ENCODE measurements around the gene KRT16. TPM values are rescaled to one million over a fixed set of nuclear protein-coding genes. Genes with fewer than 3 reads are reported as not detected.
"Not testable (repeated sequence)": the region's sequence is repeated elsewhere in the genome, so short reads cannot be mapped to it uniquely, and the experiment has no call there.

Gene KRT16
- total RNA-seq, 4 donors from 2014 or later = 1.1 to 78.8 (median 13.5) TPM

DNA sequence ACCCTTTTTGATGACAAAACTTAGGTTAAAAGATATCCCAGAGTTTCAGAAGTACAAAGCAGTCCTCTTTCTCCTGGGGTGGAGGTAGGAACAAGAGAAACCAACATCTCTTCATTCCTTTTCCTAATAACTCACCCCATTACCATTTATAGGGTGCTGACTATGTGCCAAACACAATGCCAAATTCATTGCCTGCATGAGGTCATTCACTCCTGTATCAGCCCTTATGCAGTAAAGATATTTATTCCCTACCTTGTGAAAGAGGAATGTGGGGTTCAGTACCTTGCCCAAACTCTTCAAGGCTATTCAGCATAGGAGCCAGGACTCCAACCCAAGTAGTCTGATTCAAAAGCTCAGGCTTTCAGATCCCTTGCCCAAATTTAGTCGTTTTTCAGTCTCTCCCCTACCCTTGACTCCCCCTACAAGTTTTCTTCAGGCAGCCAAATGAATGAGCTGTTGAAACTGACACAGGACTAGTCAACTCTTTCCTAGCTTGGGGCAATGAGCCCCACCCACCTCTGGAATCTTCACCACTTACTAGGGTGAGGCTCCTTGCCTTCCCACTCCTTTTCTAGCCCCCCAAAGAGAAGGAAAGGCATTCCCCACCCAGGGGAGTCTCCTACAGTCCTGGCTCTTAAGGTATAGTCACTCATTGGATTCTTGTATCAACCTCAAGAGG lies 31.7 kb downstream of the KRT16 start:
- no peaks in the 10 kb centered on the region for H3K4me1 ChIP-seq
- H3K9me3 ChIP-seq = no peaks in the 10 kb centered on the region
- no peak for ATAC-seq
- no peak overlapping the region for H3K27ac ChIP-seq
- 13 to 50% methylated on average over 1 of the region's 1 CpG for WGBS, 2 donors (ENCODE audit: low coverage in 1 of 2)
- TF ChIP-seq, protein P1, sequence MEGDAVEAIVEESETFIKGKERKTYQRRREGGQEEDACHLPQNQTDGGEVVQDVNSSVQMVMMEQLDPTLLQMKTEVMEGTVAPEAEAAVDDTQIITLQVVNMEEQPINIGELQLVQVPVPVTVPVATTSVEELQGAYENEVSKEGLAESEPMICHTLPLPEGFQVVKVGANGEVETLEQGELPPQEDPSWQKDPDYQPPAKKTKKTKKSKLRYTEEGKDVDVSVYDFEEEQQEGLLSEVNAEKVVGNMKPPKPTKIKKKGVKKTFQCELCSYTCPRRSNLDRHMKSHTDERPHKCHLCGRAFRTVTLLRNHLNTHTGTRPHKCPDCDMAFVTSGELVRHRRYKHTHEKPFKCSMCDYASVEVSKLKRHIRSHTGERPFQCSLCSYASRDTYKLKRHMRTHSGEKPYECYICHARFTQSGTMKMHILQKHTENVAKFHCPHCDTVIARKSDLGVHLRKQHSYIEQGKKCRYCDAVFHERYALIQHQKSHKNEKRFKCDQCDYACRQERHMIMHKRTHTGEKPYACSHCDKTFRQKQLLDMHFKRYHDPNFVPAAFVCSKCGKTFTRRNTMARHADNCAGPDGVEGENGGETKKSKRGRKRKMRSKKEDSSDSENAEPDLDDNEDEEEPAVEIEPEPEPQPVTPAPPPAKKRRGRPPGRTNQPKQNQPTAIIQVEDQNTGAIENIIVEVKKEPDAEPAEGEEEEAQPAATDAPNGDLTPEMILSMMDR (IDR thresholded peaks at IDR 0.05) = no peak
- TF ChIP-seq POLR2A (IDR thresholded peaks at IDR 0.05) = no peak
- TF ChIP-seq EP300 (IDR thresholded peaks at IDR 0.05) = no peak
- TF ChIP-seq POLR2AphosphoS5 (IDR thresholded peaks at IDR 0.05) = no peak
- H3K4me3 ChIP-seq = no peak overlapping the region
- H3K36me3 ChIP-seq = no peaks in the 10 kb centered on the region
- peaks cover 52% of the 10 kb centered on the region for H3K27me3 ChIP-seq

DNA sequence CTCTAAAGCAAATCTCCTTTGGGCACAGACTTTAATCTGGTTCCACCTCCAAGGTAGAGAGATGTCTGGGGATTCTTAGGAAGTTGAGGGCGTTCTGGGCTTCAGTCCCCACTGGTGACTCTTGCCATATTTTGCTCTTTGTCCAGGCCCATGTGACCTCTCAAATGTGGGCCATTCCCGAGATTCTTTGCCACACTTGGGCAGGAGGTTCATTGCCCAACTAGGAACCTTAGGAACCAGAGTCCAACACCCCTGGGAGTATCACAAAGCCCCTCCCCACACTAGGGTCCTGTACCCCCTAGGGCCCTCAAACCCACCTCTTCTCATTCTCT lies 32.4 kb downstream of the KRT16 start:
- no peak for TF ChIP-seq POLR2A (IDR thresholded peaks at IDR 0.05)
- no peak for TF ChIP-seq EP300 (IDR thresholded peaks at IDR 0.05)
- no peak for TF ChIP-seq POLR2AphosphoS5 (IDR thresholded peaks at IDR 0.05)
- TF ChIP-seq, protein P1 (IDR thresholded peaks at IDR 0.05) = no peak
- H3K27me3 ChIP-seq = peaks cover 58% of the 10 kb centered on the region
- no peak for ATAC-seq
- H3K36me3 ChIP-seq = no peaks in the 10 kb centered on the region
- WGBS, 2 donors (ENCODE audit: low coverage in 1 of 2) = 100% methylated on average over 1 of the region's 2 CpGs
- no peak overlapping the region for H3K27ac ChIP-seq
- H3K9me3 ChIP-seq = no peaks in the 10 kb centered on the region
- no peaks in the 10 kb centered on the region for H3K4me1 ChIP-seq
- no peak overlapping the region for H3K4me3 ChIP-seq

DNA sequence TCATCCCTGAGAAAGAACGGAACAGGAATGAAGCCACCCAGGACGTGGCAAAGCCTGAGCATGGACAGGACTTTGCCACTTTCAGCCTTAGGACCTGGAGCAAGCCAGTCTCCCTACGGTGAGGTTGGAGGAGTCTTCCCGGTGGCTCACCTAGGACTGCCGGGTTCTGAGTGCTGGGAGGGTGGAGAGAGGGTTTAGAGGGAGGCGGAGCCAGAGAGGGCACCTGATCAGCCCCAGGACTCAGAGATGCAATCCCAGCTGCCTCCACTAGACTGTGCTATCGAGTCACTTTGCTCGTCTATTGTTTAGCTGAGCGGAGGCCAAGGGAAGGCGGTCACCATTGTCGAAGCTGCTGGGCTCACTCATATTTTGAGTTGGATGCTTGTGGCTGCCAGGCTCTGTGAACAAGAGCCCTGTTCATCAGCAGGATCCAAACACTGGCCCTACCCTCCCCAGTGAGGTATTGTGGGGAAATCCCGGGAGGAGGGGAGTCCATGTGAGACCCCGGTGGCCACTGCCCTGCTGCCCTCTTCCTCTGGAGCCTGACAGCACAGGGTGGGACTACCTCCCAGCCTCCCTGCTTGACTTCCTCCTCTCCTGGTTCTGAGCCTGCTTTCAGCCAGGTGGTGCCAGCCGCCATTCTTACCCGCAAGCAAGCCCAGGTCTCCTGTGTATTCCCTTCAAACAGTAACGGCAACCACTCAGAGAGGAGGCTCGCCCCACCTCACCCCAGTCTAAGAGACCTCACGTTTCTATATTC lies 32.9 kb downstream of the KRT16 start:
- H3K27ac ChIP-seq = no peak overlapping the region
- no peak overlapping the region for H3K4me3 ChIP-seq
- no peaks in the 10 kb centered on the region for H3K4me1 ChIP-seq
- TF ChIP-seq EP300 (IDR thresholded peaks at IDR 0.05) = no peak
- TF ChIP-seq, protein P1 (IDR thresholded peaks at IDR 0.05) = peak in 3 of 4 experiments; percentile 30 to 58 (median 45)
- 25 to 79% methylated on average over 4 to 7 of the region's 18 CpGs for WGBS, 2 donors (ENCODE audit: low coverage in 1 of 2)
- H3K9me3 ChIP-seq = no peaks in the 10 kb centered on the region
- H3K36me3 ChIP-seq = no peaks in the 10 kb centered on the region
- peaks cover 60% of the 10 kb centered on the region for H3K27me3 ChIP-seq
- peak; percentile 78 for ATAC-seq

DNA sequence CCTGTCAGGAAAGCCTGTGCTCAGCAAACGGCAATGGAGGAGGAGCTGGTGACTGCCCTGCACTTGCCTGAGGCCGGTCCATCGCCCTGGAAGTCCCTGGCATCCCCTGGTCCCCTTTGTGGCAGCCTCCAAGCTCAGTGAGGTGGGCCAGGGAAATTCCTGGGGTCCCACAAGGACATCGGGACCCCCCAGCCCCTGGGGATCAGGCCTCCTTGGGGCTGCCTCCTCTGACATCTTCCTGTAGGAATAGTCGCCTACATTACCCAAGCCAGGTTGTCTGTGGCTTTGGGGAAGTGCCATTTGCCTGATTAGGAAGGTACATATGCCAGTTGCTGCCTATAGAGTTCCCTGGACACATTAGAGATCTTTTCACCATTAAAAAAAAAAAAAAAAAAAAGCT lies 33.6 kb downstream of the KRT16 start:
- no peaks in the 10 kb centered on the region for H3K36me3 ChIP-seq
- no peak overlapping the region for H3K4me3 ChIP-seq
- no peaks in the 10 kb centered on the region for H3K9me3 ChIP-seq
- no CpG with 5 or more reads among the region's 5 CpGs for WGBS, 2 donors (ENCODE audit: low coverage in 1 of 2)
- peaks cover 59% of the 10 kb centered on the region for H3K27me3 ChIP-seq
- no peaks in the 10 kb centered on the region for H3K4me1 ChIP-seq
- no peak for ATAC-seq
- no peak overlapping the region for H3K27ac ChIP-seq
- no peak for TF ChIP-seq EP300 (IDR thresholded peaks at IDR 0.05)
- TF ChIP-seq POLR2AphosphoS5 (IDR thresholded peaks at IDR 0.05) = no peak
- TF ChIP-seq POLR2A (IDR thresholded peaks at IDR 0.05) = no peak
- TF ChIP-seq, protein P1 (IDR thresholded peaks at IDR 0.05) = no peak

DNA sequence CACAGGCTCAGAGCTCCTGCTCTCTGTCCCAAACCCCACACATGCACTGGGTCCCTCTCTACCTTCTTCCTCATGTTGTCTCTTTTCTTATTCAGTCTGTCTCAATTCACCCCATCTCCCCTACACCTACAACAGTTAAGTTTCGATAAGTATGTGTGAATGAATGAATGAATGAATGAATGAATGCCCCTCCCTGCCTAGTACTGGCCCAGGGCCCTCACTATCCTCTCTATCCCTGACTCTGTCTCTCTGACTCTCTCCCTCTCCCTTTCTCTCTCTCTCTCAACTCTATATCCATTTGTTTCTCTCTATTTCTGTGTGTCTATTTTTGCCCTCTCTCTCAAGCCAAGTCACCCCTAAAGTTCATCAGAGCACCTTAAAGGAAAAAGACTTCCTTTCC lies 34.0 kb downstream of the KRT16 start:
- WGBS, 2 donors (ENCODE audit: low coverage in 1 of 2) = 63 to 86% methylated on average over 1 of the region's 1 CpG

DNA sequence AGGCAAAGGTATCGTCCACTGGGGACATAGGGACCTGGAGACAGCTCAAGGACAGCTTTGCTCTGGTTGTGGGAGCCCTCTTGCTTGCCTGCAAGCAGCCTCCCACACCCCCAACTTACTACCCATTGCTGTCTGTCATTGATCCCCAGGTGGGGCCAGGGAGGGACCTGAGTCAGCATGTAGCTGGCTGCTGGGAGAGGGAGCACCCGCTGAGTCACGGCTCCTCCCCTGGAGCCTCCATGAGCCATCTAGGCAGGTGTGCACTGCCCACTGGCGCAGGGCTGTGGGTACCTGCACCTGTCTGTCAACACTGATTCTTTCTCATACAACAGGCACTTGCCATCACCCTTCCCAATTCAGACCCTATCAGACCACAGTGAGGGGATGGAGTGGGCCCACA lies 35.8 kb downstream of the KRT16 start:
- H3K9me3 ChIP-seq = not testable (repeated sequence)

More for the DNA sequence above, 34.0 kb downstream of the KRT16 start:
- Histone ChIP-seq H3K27ac (no peak overlapping the region), H3K9me3 (no peaks in the 10 kb centered on the region), H3K36me3 (no peaks in the 10 kb centered on the region), H3K4me1 (no peaks in the 10 kb centered on the region), H3K4me3 (no peak overlapping the region), H3K27me3 (peaks cover 63% of the 10 kb centered on the region)
- ATAC-seq = no peak
- TF ChIP-seq POLR2AphosphoS5 (IDR thresholded peaks at IDR 0.05) (no peak), EP300 (IDR thresholded peaks at IDR 0.05) (no peak), POLR2A (IDR thresholded peaks at IDR 0.05) (no peak)
- TF ChIP-seq, protein P1 (IDR thresholded peaks at IDR 0.05) = no peak

More for the DNA sequence above, 35.8 kb downstream of the KRT16 start:
- H3K27me3 ChIP-seq = peaks cover 75% of the 10 kb centered on the region
- ATAC-seq, H3K4me3 ChIP-seq, H3K27ac ChIP-seq, H3K36me3 ChIP-seq, H3K4me1 ChIP-seq: not testable (repeated sequence)
- 83 to 100% methylated on average over 1 of the region's 4 CpGs for WGBS, 2 donors (ENCODE audit: low coverage in 1 of 2)
